ENCODE data around the gene PDZRN3.

The PDZRN3 gene

DNA sequence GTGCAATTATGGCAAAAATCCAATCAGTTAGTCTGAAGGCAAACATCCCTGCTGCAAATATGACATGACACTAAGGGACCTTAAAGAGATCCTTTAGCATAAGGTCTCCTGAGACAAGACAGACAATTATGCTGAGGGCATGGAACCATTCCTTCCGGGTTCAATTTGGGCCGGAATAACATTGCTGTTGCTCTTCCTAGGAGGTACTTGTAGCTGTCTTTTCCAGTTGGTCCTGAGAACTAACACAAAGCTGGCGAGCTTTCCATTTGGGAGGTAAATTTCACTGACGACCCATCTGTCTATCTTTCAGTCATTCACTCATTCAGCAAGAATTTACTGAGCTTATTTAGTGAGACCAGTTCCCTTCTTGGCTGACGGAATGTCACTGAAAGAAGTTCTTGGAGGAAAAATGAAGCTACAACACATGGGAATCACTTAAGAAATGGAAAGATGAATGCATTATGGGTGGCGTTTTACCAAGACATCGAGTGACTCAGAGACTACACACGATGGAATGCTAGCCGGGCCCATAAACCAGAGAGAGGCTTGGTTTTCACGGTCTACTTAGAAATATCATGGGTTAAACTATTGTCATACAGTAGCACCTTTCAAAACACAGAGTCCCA, 215.5 kb downstream of the PDZRN3 start:
- no peak for DNase-seq

DNA sequence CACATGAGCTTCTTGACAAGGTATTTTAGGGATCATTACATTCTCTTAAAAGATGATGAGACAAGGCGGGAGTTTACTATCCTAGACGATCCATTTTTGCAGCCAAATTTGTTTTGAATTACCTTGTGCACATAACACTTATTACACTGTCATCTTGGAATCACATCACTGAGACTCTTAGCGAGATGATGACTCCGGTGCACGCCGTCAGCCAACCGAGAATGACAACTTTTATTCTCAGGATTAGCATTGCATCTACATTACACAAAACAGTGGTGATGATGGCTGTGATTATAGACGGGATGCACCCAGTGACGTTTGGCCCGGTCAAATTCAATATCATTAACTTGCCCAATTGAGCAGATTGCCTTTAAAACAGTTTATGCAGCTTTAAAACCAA, 216.1 kb downstream of the PDZRN3 start:
- no peak for DNase-seq

DNA sequence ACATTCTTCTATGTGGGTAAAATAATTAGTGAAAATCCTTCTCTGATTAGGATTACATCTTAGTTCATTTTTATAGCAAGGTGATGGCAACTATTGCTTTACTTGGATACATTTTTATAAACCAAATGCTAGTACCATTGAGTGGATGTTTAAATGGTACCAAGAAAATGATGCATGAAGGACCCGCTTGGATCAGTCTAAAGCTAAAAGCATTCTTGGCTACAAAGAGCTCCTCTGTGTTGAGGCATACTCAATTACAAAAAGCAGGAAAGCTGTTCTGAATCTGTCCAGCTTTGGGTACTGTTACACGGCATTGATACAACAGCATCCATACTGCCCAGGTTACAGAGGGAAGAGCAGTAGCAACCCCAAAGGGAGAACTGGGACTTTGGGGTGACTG, 217.2 kb downstream of the PDZRN3 start:
- no peak for DNase-seq

DNA sequence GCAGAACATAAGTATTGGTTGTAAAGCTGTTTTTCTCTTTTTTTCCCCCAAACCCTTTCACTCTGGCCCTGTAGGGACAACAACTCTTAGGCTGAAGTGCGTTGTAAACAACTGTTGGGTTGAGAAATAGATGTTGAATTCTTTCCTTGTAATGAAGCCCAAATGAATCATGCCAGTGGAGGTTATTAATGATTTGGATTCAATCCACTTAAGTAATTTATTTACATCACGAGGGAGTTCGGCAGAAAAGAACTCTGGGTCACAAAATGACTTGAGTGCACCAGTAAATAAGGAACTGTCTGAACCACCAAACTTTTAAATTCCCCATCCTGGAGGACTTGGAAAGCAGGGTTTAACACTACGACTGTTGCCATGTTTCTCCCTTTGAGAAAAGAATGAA, 218.9 kb downstream of the PDZRN3 start:
- DNase-seq = no peak

DNA sequence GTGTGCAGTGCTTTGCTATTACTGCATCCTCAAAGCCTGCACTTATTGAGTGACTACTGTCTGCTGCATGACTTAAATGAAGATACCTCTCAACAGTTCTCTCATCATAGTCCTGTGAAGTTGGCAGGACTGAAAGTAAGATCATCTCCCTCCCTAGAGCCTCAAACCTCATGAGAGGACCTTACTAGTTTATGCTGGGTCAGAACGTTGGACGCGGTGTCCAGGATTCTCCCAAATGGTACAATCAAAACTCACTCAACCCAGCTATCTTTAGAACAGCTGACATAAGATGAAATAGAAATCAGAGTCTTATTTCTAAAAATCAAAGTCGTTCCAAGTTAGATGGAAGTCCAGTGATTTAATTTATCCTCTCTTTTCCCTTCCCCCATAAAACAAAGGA, 219.7 kb downstream of the PDZRN3 start:
- no peak for DNase-seq

DNA sequence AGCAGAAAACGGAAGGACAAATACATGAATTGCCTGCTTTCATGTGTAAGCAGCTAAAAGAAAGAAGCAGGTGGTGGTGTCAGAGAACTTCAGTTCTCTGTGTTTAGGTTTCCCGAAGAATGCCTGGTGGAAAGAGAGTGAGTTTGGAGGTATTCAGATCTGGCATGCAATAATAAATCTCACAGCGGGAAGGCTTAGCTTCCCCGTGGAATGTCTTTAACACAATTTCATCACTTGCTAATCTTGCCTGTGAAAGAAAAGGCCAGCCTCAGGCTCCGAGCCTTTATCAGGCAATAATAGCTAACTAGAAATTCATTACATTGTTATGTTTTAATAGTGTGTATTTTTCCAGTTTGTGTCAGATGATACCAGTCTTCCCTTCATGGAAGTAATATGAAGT, 220.3 kb downstream of the PDZRN3 start:
- no peak for DNase-seq

DNA sequence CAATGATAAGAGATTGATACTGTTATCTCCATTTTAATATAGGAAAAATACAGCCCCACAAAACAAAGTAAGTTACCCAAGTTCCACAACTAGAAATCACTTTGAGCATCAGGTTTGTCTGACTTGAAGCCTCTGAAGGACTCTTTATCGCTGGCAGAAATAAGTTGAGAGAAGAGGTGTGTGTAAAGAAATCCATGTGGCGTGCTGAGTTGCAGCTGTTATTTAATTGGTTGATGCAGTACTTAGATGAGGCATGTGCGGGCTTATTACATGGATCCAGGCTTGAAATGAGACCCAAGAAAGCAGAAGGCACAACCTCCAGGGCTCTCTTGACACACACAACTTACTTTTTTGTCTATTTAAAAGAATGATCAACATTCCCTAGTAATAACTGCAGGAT, 221.3 kb downstream of the PDZRN3 start:
- DNase-seq = no peak

DNA sequence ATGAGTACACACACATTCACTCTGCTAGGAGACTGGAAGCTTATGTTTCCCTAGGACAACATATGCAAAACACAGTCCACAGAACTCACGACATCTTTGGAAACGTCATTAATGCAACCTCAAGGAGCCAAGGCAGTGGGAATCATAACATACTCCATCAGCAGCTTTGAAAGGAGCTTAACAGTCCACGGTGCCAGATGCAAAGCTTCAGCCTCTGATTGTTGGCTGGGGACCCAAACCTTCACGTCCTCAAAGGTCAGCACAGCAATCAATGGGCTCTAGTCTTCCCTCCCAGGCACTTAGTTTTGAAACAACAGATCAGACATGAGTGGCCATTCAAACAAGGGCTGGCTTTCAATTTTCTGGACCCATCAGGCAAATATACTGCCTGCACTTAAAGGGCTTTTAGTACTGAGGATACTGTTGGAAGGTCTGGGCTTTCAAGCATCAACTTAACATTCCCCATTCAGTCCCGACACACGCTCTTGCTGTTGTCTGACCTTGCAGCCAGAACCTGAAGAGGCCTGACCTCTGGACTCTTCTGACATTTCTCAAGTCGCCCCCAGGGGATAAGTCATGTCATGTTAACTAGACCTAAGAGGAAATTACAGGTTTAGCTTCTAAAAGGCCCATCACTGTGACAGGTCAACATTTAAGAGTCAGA, 223.0 kb downstream of the PDZRN3 start:
- no peak for DNase-seq

DNA sequence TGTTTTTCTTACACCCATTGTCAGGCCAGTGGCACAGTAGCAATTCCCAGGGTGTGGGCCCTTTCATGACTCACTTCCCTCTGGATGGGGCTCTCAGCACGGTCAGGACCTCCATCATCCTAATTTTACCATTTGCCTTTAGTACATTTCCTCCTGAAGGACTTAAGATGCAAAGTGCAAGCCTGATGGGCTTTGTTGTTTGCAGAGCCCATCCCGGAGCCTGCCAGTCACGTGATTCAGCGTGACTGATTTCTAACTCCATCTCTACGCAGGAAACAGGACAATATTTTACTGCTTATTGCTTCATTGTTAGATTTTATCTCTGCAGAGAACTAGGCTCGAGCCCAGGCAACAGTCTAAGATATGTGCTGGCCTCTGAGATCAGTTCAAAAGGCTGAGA, 223.7 kb downstream of the PDZRN3 start:
- DNase-seq = no peak

DNA sequence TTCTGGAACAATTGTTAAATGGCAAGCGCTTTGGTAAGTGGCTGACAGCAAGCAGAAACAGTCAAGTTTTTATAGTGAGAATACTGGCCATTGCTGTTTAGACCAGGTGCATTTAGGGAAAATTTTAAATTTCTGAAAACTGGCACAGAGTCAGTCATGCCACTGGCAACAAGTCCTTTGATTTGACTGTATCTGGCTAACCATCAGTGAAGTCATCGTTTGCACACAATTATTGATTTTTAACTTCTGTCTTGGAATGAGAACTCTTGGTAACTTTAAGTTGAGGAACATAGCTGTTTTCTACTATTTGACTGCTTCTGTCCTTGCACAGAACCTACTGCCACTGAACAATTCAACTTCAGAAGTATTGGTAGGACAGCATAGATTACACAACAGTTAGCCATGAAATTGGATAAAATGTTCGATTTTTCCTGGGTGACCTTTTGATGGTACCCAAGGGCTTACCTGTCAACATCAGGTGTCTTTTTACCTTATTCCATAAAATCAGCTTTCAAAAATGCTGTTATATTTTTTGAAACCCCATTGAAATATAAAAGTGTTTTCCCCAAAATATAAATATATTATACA, 225.0 kb downstream of the PDZRN3 start:
- no peak for DNase-seq

DNA sequence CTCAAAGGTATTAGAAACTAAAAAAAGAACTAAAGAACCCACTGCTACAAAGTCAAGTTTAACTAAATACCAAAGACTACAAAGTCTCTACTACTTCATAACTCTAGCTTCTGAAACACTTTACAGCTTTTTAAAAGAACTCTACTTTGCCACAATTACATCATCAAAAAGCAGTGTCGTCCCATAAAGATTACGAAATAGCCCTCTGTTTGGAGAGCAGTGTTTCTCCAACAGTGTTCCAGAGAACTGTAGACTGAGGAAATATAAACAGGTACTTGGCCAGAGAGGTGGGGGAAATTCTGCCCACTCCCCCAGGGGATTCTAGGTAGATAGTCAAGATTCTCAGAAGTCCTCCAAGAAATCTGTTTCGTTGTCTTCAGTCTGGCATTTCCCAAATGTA, 225.6 kb downstream of the PDZRN3 start:
- no peak for DNase-seq

DNA sequence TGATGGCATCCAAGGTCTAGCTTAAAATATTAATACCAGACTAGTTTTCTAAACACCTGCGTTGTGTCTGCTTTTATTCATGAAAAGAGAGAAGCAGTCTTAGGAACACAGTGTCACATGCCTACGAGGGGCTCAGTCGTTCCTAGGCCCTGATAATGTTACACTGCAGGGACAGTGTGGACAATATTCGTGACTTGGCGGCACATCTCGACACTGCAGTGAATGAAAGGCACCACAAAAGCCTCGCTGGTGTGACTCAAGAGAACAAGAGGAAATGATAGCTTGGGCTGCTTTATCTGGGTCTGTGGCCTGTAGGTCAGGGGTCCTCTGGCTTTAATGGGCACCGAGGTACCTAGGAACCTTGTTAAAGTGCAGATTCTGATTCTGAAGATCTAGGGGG, 226.7 kb downstream of the PDZRN3 start:
- no peak for DNase-seq

DNA sequence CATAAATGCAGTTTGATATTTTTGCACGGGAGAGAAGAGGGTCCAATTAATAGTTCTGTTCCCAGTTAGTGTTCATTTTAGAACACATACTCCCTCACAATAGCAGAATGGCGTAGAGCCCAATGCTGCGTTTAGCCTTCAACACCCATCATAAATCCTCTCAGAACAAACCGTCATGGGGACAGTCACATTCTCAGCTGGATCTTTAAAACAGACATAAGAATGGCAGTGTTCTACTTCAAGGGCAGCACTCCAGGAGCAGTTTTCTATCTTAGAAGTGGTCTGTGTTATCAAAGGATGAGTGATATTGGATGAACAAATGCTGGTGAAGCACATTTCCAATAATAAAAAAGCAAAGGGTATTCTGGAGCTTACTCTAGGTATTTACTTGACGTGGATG, 230.5 kb downstream of the PDZRN3 start:
- DNase-seq = no peak

DNA sequence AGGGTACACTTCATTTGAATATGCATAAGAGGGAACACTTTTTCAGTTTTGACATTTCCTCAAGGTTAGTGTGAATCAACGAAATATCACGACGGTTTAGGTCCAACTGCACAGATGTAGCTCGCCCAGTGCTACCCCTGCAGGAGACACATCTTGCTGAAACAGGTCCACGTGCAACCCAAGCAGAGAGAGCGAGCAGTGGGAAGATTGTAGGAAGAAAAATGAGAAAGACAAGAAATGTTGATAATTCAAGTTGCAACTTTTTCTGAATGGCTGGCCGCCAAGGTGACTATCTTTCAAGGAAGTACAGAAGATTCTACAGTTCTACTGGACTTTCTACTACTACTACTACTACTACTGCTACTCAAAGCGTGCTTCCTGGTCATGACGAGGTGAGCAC, 231.7 kb downstream of the PDZRN3 start:
- no peak for DNase-seq

DNA sequence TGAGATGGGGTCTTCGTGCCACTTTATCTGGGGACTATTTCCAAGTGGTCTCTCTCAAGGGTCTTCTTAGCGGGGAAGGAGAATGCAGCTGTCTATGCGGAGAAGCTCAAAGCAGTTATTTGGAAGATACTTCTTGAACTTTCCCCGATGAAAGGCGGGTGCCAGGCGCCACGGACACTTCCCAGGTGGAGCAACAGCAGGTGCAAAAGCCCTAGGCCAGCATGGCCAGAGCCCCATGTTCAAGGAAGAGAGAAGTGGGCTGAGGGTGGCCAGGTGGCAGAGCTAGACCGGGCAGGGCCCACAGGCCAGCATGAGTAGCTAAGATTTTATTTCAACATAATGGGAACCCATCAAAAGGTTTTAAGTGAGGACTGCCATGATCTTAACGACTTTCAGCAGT, 232.8 kb downstream of the PDZRN3 start:
- DNase-seq = no peak

DNA sequence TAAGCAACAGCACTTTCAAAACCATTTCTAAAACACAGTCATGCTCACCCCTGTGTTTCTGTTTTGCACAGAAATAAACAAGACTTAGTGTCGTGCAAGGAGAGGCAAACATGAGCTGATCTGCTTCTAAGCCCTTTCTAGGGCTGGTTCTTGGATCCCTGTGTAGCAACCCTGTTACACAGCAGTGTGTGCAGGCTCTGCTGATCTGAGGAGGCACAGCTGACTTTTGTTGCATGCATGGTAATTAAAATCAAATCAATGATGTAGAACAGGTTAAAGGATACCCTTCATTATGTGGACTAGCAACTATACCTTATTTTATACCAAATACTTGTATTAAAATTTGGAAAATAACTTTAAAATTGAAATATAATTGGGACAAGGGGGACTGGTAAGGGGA, 234.8 kb downstream of the PDZRN3 start:
- no peak for DNase-seq

DNA sequence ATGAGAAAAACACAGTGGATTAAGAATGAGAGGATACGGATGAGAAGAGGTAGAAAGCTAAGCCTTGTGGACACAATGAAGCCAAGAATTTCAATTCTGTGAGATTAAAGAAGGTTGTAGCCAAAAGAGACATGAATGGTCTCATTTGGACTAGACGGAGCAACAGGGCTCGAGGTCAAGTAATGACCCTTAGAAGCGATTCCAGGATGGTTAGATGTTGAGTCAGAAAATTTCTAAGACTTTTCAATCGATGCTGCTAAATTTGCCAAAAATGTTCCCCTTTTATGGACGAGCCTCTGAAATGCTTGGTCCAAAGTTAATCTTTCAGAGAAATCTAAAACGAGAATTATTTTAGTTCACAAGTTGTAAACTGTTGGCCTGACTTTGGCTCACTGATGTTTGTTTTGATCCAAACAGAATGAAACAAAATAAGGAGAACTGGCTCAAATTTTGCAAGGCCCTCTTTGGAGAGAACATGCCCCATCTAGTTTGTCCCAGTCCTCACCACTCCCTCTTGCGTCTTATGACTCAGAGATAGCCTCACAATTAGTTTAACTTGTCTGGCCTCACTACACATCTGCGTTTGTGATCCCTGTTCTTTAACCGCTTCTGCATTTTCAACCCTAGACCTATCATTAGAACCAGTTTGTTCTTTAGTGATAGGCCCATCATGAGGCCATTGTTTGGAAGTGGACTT, 235.5 kb downstream of the PDZRN3 start:
- no peak for DNase-seq

DNA sequence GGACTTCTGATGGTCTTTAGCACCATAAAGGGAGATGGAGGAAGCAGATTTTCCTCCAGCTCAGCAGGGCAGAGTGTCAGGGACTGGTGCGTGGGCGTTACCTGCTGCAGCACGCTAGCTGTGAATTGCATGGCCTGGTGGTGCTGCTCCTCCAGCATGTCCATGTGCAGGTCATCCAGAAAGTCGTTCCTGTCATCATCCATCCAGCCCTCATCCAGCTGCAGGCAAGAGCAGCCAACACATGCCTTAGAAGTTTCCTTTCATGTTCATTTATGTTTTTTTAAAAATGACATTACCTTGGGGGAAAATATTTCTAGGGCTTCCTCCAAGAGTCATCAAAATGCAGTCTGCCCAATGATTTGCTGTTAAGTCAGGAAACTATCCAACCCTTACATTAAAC, 239.2 kb downstream of the PDZRN3 start:
- no peak for DNase-seq

DNA sequence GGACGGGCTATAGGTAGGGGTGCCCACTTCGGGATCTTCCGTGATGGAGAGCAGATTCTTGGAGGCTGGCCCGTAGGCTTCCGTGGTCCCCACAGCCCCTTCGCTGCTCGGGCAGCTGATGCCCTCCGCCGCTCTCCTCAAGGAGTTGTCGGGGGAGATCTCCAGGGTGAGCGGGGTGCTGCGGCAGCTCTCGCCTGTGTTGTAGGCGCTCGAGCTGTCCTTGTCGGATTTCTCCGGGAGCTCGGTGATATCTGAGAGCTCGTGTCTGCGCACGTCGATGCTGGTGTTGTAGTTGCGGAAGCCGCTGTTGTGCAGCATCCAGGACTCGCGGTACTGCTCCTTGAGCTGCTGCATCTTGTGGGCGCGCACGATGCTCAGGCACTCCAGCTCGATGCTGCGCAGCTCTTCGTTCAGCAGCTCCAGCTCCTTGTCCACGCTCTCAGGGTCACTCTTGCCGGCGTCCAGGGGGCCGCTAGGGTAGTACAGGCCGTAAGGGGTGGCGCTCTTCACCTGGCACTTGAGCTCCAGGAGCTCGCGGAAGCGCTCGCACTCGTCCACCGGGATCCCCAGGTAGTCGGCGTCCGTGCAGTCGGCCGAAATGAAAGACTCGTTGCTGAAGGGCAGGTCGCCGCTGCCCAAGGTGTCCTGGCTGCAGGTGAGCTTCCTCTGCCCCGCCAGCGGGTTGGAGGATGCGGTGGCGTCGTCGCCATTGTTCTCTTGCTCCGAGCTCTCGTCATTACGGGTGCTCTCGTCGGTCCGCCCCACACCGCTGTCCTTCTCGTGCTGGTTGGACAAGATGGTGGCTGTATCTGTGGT, 240.4 kb downstream of the PDZRN3 start:
- DNase-seq = no peak

DNA sequence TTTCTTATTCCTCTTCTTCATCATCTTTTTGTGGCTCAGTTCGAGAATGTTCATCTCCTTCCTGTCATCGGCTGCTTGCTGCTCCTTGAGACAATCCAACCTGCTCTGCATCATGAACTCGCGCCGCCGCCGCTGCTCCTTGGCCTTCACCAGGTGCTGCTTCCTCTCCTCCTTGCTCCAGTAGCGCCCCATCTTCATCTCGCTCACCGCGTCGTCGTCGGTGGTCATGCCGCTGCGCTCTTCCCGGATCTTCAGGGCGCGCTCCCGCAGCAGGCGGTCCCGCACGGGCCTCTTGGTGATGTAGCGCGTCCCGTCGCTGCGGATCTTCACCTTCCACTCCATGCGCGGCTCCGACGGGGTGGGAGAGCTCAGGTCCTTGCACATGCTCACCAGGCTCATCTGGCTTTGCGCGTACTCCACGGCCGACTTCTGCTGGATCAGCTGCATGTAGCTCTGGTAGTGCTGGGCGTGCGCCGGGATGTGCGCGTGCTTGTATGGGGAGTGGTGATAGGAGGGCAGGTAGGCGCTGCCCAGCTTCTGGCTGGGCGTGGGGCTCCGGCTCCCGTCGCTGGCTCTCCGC, 241.2 kb downstream of the PDZRN3 start:
- DNase-seq = no peak

DNA sequence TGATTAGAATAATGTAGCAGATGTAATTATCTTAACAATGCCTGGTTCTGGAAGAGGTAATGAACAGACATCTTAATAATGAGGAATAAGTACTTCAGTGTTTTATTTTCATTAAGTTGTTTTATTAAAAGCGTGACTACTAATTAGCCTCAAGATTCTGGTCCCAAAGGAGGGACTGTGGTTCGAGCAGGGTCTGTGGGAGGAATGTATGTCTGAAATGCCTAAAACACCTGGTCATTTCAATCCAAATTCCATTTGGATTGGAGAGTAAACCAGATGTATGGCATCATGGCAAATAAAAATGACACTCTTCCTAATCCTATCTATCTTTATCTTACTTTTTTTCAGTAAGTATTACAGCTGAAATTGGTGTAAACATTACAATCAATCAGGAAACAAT, 243.2 kb downstream of the PDZRN3 start:
- no peak for DNase-seq

DNA sequence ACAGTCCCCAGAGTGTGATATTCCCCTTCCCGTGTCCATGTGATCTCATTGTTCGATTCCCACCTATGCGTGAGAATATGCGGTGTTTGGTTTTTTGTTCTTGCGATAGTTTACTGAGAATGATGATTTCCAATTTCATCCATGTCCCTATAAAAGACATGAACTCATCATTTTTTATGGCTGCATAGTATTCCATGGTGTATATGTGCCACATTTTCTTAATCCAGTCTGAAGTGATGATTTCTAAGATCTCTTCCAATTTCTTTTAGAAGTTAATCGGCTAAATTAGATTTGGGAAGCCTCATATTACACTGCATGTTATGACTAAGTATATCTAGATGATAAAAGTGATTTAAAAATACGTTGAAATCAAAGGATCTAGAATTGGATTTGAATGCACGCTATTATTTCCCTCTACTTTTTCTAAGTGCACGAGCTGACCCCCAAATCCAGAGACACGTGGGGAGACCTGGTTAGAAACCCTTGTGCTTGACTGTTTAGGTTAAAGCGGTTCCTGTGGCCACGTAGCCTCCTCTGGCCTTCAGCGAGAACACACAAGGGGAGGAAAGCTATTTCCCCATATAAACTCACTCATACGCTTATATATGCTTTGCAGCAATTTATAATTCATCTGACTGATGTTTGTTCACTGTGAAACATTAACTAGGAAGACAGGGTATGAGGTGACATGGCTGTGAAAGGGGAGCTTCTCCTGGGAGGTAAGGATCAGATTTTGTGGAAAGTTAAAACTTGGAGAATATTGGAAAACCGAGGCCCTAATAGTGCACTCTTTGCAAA, 243.8 kb downstream of the PDZRN3 start:
- DNase-seq = no peak

Data from NCI-H446 (cell line).